Activated naive CD4-positive, alpha-beta T cell treated with anti-CD3 and anti-CD28 coated beads, Interleukin-2, amount 50 U/mL, for 16 hours (primary cell): ENCODE results near the gene PABPN1.
"Not testable (repeated sequence)": the region's sequence is repeated elsewhere in the genome, so short reads cannot be mapped to it uniquely, and the experiment has no call there.

Experiments used
- DNase-seq: peaks from one replicate; pipeline ENCODE4 v3.0.0-alpha.2; 2020

Gene PABPN1

GRCh38 chr14:23320584-23321571, at the start of gene PABPN1:
Gene PABPN1, plus strand, starts transcription at chr14:23321457. Its CDS starts 13 bp downstream, at chr14:23321470.
- peak; percentile 96 for DNase-seq

- no peak for DNase-seq
Observed at GRCh38 chr14:23275412-23275811, 45.8 kb upstream of the PABPN1 start.

GRCh38 chr14:23277189-23277588, 44.1 kb upstream of the PABPN1 start:
- DNase-seq = no peak

GRCh38 chr14:23277928-23278327, 43.3 kb upstream of the PABPN1 start:
- not testable (repeated sequence) for DNase-seq

- no peak for DNase-seq
Observed at GRCh38 chr14:23281247-23281646, 40.0 kb upstream of the PABPN1 start.

- no peak for DNase-seq
Observed at GRCh38 chr14:23284654-23285529, 36.4 kb upstream of the PABPN1 start.

GRCh38 chr14:23285530-23286019, 35.7 kb upstream of the PABPN1 start:
- no peak for DNase-seq

GRCh38 chr14:23286020-23286901, 35.0 kb upstream of the PABPN1 start, which contains the start of gene HOMEZ:
Gene HOMEZ, minus strand, starts transcription at chr14:23286132. Its CDS starts 180 bp downstream, at chr14:23285952.
- peak; percentile 99 for DNase-seq

GRCh38 chr14:23286902-23287479, 34.3 kb upstream of the PABPN1 start:
- no peak for DNase-seq

- DNase-seq = peak; percentile 60
Observed at GRCh38 chr14:23294734-23295561, 26.3 kb upstream of the PABPN1 start.

GRCh38 chr14:23296012-23296777, 25.1 kb upstream of the PABPN1 start:
- no peak for DNase-seq

GRCh38 chr14:23297096-23297495, 24.2 kb upstream of the PABPN1 start:
- DNase-seq = no peak

- no peak for DNase-seq
Observed at GRCh38 chr14:23297611-23298277, 23.5 kb upstream of the PABPN1 start.

- DNase-seq = no peak
Observed at GRCh38 chr14:23299211-23299957, 21.9 kb upstream of the PABPN1 start.

- no peak for DNase-seq
Observed at GRCh38 chr14:23299986-23300686, 21.1 kb upstream of the PABPN1 start.

GRCh38 chr14:23300687-23301223, 20.5 kb upstream of the PABPN1 start:
- no peak for DNase-seq

- peak; percentile 98 for DNase-seq
Observed at GRCh38 chr14:23301288-23301968, 19.8 kb upstream of the PABPN1 start.
